Kidney tubule cell (primary cell): Measurements from ENCODE around the gene S1PR1.

Experiments used
- DNase-seq: peaks from one replicate; pipeline ENCODE4 v3.0.0-alpha.2; 2018; ENCODE audit warnings: low spot score

The S1PR1 gene

GRCh38 chr1:101280049-101280592, 43.3 kb downstream of the S1PR1 start:
- DNase-seq, result no peak

GRCh38 chr1:101280942-101281654, 44.3 kb downstream of the S1PR1 start:
- DNase-seq, result no peak

- DNase-seq, result no peak
Measured at GRCh38 chr1:101281751-101282150, 44.9 kb downstream of the S1PR1 start.

- DNase-seq, result no peak
Measured at GRCh38 chr1:101282314-101283038, 45.7 kb downstream of the S1PR1 start.

GRCh38 chr1:101283443-101283842, 46.6 kb downstream of the S1PR1 start:
- no peak for DNase-seq

GRCh38 chr1:101284021-101284420, 47.2 kb downstream of the S1PR1 start:
- DNase-seq, result no peak

GRCh38 chr1:101284622-101285218, 47.9 kb downstream of the S1PR1 start:
- DNase-seq, result no peak

GRCh38 chr1:101285922-101286570, 49.2 kb downstream of the S1PR1 start:
- DNase-seq, result no peak

GRCh38 chr1:101288491-101288944, 51.7 kb downstream of the S1PR1 start:
- DNase-seq, result peak; percentile 84

GRCh38 chr1:101290119-101290921, 53.5 kb downstream of the S1PR1 start:
- peak; percentile 19 for DNase-seq
